ENCODE results near the gene TRPV6. TPM values are rescaled to one million over a fixed set of nuclear protein-coding genes. Genes with fewer than 3 reads are reported as not detected.

Gene TRPV6
- total and polyA plus RNA-seq, 4 donors = 0.40 to 1.2 (median 0.53) TPM

- Histone ChIP-seq H3K4me3 (no peak overlapping the region), H3K36me3 (ENCODE audit: control insufficient read depth in 4 of 4, insufficient read depth in 4 of 4, low read length in 4 of 4) (no peaks in the 10 kb centered on the region), H3K27ac (ENCODE audit: low read depth in 1 of 2, low read length in 1 of 2) (no peak overlapping the region), H3K4me1 (ENCODE audit: control insufficient read depth in 5 of 5, insufficient read depth in 5 of 5, low read length in 5 of 5) (no peaks in the 10 kb centered on the region), H3K9ac (ENCODE audit: insufficient read depth in 1 of 2, low read length in 2 of 2) (no peak overlapping the region), H3K9me3 (ENCODE audit: control insufficient read depth in 4 of 4, insufficient read depth in 3 of 4, low read length in 3 of 4) (no peaks in the 10 kb centered on the region), H3K27me3 (ENCODE audit: control insufficient read depth in 3 of 3, insufficient read depth in 3 of 3, low read length in 2 of 3) (no peaks in the 10 kb centered on the region)
- TF ChIP-seq CTCF (IDR thresholded peaks at IDR 0.05; ENCODE audit: control extremely low read depth, extremely low read depth) = no peak
- WGBS, 2 donors = 94 to 96% methylated on average over 3 of the region's 3 CpGs
- ATAC-seq (ENCODE audit: insufficient read depth, low FRiP score) (no peak), DNase-seq (no peak)
Measured at GRCh38 chr7:142878315-142878714, 7.2 kb downstream of the TRPV6 start.

- WGBS, 2 donors = 86 to 93% methylated on average over 18 of the region's 18 CpGs
- H3K9ac ChIP-seq (ENCODE audit: insufficient read depth in 1 of 2, low read length in 2 of 2) = no peak overlapping the region
- DNase-seq (no peak), ATAC-seq (ENCODE audit: insufficient read depth, low FRiP score) (no peak)
- H3K27me3 ChIP-seq (ENCODE audit: control insufficient read depth in 3 of 3, insufficient read depth in 3 of 3, low read length in 2 of 3) = no peaks in the 10 kb centered on the region
- no peak for TF ChIP-seq CTCF (IDR thresholded peaks at IDR 0.05; ENCODE audit: control extremely low read depth, extremely low read depth)
- no peaks in the 10 kb centered on the region for H3K36me3 ChIP-seq (ENCODE audit: control insufficient read depth in 4 of 4, insufficient read depth in 4 of 4, low read length in 4 of 4)
- no peaks in the 10 kb centered on the region for H3K9me3 ChIP-seq (ENCODE audit: control insufficient read depth in 4 of 4, insufficient read depth in 3 of 4, low read length in 3 of 4)
- no peak overlapping the region for H3K4me3 ChIP-seq
- no peak overlapping the region for H3K27ac ChIP-seq (ENCODE audit: low read depth in 1 of 2, low read length in 1 of 2)
- H3K4me1 ChIP-seq (ENCODE audit: control insufficient read depth in 5 of 5, insufficient read depth in 5 of 5, low read length in 5 of 5) = no peaks in the 10 kb centered on the region
Measured at GRCh38 chr7:142876991-142877910, 8.3 kb downstream of the TRPV6 start.

GRCh38 chr7:142876236-142876960, 9.1 kb downstream of the TRPV6 start:
- H3K9ac ChIP-seq (ENCODE audit: insufficient read depth in 1 of 2, low read length in 2 of 2) = no peak overlapping the region
- 86 to 92% methylated on average over 9 of the region's 9 CpGs for WGBS, 2 donors
- no peaks in the 10 kb centered on the region for H3K36me3 ChIP-seq (ENCODE audit: control insufficient read depth in 4 of 4, insufficient read depth in 4 of 4, low read length in 4 of 4)
- H3K4me1 ChIP-seq (ENCODE audit: control insufficient read depth in 5 of 5, insufficient read depth in 5 of 5, low read length in 5 of 5) = no peaks in the 10 kb centered on the region
- no peak overlapping the region for H3K4me3 ChIP-seq
- no peak for TF ChIP-seq CTCF (IDR thresholded peaks at IDR 0.05; ENCODE audit: control extremely low read depth, extremely low read depth)
- no peak overlapping the region for H3K27ac ChIP-seq (ENCODE audit: low read depth in 1 of 2, low read length in 1 of 2)
- no peaks in the 10 kb centered on the region for H3K27me3 ChIP-seq (ENCODE audit: control insufficient read depth in 3 of 3, insufficient read depth in 3 of 3, low read length in 2 of 3)
- DNase-seq = no peak
- no peak for ATAC-seq (ENCODE audit: insufficient read depth, low FRiP score)
- no peaks in the 10 kb centered on the region for H3K9me3 ChIP-seq (ENCODE audit: control insufficient read depth in 4 of 4, insufficient read depth in 3 of 4, low read length in 3 of 4)
